ENCODE results near the gene SLC8A1. TPM values are rescaled to one million over a fixed set of nuclear protein-coding genes. Genes with fewer than 3 reads are reported as not detected.

The SLC8A1 gene
- total and polyA plus RNA-seq, 9 donors: 1.3 to 19.7 (median 7.7) TPM

DNA sequence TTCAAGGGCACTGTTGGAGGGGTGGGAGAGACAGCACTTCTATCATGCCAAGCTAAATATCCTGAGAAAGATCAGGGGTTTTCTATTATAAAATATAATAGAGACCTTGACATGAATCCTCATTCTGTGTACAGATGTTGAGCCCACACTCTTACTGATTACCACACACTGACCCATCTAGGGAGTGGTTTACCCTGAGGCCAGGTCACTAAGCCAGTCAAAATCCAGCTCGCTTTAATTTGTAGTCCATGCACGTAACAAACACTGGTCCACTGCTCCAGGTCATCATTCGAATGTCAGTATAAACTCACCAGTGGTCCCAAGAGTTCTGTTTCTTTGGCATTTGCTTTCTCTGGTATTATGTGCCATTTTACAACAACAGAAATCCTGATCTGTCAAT is 96.4 kb downstream of the SLC8A1 start:
- H3K4me1 ChIP-seq (ENCODE audit: insufficient read depth): no peaks in the 10 kb centered on the region
- intact Hi-C loops (cut with DNase I): no loop called here
- 94 to 98% (median 94%) methylated on average over 3 of the region's 3 CpGs for WGBS, 3 donors

DNA sequence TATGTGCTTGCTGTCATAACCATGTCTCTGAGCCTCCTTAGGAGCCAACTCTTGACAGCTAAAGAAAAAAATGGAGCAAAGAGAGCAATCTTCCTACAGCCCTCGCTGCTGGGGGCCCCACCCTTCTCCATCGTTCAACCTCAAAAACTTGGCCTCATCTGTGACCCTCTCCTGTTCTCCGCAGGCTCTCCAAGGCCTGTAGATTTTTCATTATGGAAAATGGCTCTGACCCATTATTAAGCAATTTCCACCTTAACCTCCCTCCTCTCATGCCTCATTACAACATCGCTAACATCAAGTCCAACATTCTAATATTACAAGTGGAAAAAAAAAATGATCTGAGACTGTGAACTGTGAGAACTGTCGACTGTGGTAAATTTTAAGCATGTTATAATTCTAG is 98.7 kb downstream of the SLC8A1 start:
- TF ChIP-seq POLR2A (IDR thresholded peaks at IDR 0.05): no peak
- TF ChIP-seq, protein P1, sequence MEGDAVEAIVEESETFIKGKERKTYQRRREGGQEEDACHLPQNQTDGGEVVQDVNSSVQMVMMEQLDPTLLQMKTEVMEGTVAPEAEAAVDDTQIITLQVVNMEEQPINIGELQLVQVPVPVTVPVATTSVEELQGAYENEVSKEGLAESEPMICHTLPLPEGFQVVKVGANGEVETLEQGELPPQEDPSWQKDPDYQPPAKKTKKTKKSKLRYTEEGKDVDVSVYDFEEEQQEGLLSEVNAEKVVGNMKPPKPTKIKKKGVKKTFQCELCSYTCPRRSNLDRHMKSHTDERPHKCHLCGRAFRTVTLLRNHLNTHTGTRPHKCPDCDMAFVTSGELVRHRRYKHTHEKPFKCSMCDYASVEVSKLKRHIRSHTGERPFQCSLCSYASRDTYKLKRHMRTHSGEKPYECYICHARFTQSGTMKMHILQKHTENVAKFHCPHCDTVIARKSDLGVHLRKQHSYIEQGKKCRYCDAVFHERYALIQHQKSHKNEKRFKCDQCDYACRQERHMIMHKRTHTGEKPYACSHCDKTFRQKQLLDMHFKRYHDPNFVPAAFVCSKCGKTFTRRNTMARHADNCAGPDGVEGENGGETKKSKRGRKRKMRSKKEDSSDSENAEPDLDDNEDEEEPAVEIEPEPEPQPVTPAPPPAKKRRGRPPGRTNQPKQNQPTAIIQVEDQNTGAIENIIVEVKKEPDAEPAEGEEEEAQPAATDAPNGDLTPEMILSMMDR (IDR thresholded peaks at IDR 0.05): no peak
- TF ChIP-seq EP300 (IDR thresholded peaks at IDR 0.05): no peak
- DNase-seq: peak in 1 of 5 donors; percentile 31
- no peaks in the 10 kb centered on the region for H3K4me1 ChIP-seq (ENCODE audit: insufficient read depth)
- 59 to 92% (median 90%) methylated on average over 5 of the region's 5 CpGs for WGBS, 3 donors
- H3K9me3 ChIP-seq: no peaks in the 10 kb centered on the region
- H3K4me3 ChIP-seq: no peak overlapping the region
- H3K27ac ChIP-seq: no peak overlapping the region
- intact Hi-C loops (cut with DNase I): no loop called here
- no peaks in the 10 kb centered on the region for H3K36me3 ChIP-seq
- no peaks in the 10 kb centered on the region for H3K27me3 ChIP-seq

More for the DNA sequence above, 96.4 kb downstream of the SLC8A1 start:
- no peak overlapping the region for H3K27ac ChIP-seq
- no peak for DNase-seq
- no peak for TF ChIP-seq EP300 (IDR thresholded peaks at IDR 0.05)
- no peak for TF ChIP-seq POLR2A (IDR thresholded peaks at IDR 0.05)
- TF ChIP-seq, protein P1 (IDR thresholded peaks at IDR 0.05): no peak
- no peaks in the 10 kb centered on the region for H3K27me3 ChIP-seq
- no peaks in the 10 kb centered on the region for H3K36me3 ChIP-seq
- H3K4me3 ChIP-seq: no peak overlapping the region
- H3K9me3 ChIP-seq: no peaks in the 10 kb centered on the region

DNA sequence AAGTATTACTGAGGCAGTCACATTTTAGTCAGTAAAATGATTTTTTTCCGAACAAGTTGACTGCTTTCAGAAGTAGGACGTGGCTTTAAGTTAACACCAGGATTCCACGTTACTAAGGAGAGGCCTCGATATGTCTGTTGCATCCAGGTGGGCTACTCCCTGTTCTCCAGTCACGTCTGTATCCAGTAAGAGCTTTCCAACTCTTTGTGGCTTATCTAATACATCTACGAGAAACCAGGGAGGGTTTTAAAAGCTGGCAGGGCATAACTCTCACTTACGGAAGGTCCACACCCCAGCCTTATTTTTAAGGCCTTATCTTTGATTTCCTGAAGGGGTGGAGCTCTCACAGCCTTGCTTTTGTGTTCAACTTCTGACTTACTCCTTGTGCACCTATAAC is 99.2 kb downstream of the SLC8A1 start:
- WGBS, 3 donors: 77 to 95% (median 90%) methylated on average over 7 of the region's 7 CpGs

DNA sequence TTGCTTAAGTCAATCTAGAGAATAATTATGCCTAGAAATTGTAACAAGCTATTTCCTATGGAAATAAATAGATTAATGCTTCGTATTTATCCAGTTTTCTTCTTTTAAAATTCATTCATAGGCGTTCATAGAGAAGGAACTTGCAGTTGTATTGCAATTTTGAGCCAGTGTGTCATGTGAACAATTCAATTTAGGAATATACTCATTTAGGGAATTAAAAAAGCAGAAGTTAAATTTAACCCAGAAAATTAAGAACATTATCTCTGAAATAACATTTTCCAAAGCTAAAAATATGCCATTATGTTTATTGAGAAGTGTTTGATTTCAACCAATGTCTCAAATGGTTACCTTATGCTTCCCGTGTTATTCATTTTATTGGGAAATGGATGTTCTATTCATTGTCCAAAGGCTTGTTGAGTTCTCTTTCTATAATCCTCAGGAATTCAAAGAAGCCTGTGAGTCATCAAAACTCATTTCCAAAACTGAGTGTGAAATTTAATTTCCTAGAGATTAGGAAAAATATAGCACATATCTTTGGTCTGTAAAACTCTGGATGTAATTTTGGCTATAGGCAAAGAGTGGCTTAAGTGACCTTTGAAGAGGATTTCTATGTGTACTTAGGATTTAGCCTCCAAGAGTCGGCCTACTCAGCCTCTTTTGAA is 99.7 kb downstream of the SLC8A1 start:
- Histone ChIP-seq H3K36me3 (no peaks in the 10 kb centered on the region), H3K9me3 (no peaks in the 10 kb centered on the region), H3K27me3 (no peaks in the 10 kb centered on the region), H3K27ac (no peak overlapping the region), H3K4me1 (ENCODE audit: insufficient read depth) (no peaks in the 10 kb centered on the region), H3K4me3 (no peak overlapping the region)
- no peak for TF ChIP-seq EP300 (IDR thresholded peaks at IDR 0.05)
- TF ChIP-seq, protein P1 (IDR thresholded peaks at IDR 0.05): no peak
- no peak for TF ChIP-seq POLR2A (IDR thresholded peaks at IDR 0.05)
- WGBS, 3 donors: 85 to 92% (median 88%) methylated on average over 4 of the region's 4 CpGs
- no peak for DNase-seq
- intact Hi-C loops (cut with DNase I): no loop called here

More for the DNA sequence above, 99.2 kb downstream of the SLC8A1 start:
- H3K4me1 ChIP-seq (ENCODE audit: insufficient read depth): no peaks in the 10 kb centered on the region
- TF ChIP-seq POLR2A (IDR thresholded peaks at IDR 0.05) (no peak), EP300 (IDR thresholded peaks at IDR 0.05) (no peak)
- TF ChIP-seq, protein P1 (IDR thresholded peaks at IDR 0.05): no peak
- H3K27ac ChIP-seq: no peak overlapping the region
- H3K4me3 ChIP-seq: no peak overlapping the region
- no peaks in the 10 kb centered on the region for H3K27me3 ChIP-seq
- no peaks in the 10 kb centered on the region for H3K9me3 ChIP-seq
- DNase-seq: no peak
- intact Hi-C loops (cut with DNase I): no loop called here
- H3K36me3 ChIP-seq: no peaks in the 10 kb centered on the region
